GM19035 (cell line): Measurements from ENCODE around the gene USH1G.
"Not testable (repeated sequence)": the region's sequence is repeated elsewhere in the genome, so short reads cannot be mapped to it uniquely, and the experiment has no call there.

ENCODE experiments used
- ATAC-seq: cut with Tn5 transposase; IDR thresholded peaks from one replicate; pipeline ENCODE4 v1.9.1; 2021; ENCODE audit not compliant: unreplicated experiment

The USH1G gene

DNA sequence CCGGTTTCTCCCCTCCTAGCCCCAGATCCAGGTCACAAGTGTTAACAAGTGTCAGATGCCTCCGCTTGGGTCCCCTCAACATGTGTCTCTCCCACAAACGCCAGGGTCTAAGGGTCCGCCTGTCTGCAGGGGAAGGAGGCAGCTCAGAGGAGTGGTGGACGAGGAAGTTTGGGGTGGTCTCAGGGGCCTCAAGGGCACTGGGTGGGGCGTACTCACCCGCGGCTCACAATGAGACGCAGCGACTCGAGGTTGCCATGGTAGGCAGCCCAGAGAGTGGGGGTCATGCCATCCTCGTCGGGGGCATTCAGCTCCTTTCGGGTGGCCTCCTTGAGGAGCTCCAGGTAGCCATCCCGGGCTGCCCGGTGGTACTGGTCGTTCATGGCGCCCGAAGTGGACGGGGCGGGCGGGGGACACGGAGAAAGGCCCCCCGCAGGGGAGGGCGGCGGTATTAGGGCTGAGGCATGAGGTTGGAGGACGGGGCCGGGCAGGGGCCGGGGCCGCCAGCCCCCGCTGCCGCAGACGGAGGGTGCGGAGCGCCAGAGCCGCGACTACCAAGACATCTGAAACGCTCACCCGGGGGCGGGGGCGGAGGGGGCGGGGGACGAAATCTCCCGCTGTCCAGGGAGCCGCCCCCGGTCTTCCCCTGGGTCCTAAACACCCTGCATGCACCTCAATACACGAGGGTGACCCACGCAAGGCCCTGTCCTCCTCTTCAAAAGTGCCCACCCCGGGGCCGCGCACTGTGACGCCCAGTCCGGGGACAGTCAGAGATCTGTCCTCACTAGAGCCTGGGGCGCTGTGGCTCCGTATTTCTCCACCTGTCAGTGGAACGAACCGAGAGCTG lies at the start of gene USH1G:
Gene USH1G (minus strand): TSS at position 562 of the 844 bp plus-strand sequence. CDS start 182 bp downstream, at position 380.
- ATAC-seq = no peak

DNA sequence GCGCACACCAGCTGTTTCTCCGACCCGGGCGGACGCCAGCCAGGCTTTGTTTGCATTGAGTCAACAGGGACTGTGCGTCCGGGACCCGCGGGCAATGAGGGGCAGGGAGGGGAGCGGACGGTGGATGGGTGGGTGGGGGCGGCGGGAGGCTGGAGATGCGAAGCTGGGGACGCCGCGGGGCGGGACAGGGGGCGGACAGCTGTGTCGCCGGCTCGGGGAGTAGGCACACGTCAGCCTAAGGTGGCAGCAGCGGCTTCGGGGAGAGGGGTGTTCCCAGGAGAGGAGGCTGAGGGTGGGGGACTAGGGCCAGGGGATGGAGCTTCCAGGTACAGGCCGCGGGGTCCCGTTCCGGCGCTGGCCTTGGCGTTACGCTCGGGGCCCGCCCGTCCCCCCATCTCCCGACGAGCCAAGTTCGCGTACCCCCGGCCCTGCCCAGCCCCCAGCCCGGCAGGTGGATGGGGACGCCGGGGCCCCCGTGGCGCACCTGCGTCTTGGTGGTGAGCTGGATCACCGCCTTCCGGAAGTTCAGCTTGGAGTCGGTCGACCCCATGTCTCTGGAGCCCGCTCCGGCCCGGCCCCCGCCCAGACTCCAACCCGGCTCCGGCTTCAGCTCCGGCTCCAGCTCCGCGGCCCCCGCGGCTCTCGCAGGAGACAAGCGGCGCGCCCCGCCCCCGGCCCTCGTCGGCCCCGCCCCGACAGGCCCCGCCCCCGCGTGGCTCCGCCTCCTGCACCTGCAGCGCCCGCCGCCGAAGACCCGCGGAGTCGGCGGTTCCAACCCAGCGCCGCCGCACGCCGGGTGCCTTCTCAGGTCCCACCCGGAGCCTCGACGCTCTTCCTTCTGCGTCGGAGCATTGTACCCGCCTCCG lies 49.3 kb upstream of the USH1G start, which contains the start of gene HID1:
Gene HID1 (minus strand): TSS at position 653 of the 866 bp plus-strand sequence. CDS start 103 bp downstream, at position 550.
- no peak for ATAC-seq

DNA sequence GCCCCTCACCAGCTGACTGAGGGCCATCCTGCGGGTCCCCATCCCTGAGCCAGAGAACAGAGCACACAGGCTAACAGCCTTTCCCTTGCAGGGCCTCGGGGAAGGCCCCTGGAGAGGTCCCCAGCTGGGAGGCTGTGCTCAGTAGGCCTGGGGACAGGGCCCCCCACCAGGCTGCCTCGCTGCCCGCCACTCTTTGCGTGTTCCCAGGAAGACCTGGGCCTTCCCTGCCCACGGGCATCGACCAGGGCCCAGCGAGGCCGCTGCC lies 48.7 kb upstream of the USH1G start:
- no peak for ATAC-seq

DNA sequence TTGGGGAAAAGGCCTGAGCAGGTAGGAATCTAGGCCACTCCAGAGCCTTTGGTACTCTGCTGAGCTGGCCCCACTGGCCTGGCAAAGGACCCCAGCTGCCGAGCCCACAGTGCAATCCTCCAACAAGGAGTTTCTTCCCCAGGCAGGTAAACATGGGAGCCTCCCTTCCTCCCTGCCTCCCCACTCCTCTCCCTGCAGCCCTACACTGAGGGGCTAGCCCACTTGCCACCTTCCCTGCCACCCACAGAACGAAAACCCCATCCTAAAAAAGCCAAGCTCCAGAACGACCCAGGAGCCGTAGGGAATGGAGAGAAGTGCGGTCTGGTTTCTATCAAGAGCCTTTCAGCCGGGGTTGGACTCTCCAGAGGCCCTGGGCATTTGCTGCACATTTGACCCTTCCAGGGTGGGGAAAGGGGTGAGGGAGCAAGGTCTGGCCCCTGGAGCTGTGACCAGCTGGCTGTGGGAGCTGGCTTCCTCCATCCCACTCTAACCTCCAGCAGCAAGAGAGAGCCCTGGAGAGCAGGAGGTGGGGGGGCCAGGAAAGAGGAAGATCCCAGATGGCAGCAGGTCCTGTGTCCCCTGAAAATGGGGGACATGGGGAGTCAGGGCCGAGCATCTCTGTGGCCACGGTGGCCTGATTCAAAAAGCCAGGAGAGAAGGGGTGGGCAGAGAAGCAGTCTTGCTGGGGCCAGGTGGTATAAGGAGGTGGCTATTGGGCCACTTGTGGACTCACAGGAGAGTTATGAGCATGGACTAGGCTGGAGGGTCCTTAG lies 48.2 kb upstream of the USH1G start:
- no peak for ATAC-seq

DNA sequence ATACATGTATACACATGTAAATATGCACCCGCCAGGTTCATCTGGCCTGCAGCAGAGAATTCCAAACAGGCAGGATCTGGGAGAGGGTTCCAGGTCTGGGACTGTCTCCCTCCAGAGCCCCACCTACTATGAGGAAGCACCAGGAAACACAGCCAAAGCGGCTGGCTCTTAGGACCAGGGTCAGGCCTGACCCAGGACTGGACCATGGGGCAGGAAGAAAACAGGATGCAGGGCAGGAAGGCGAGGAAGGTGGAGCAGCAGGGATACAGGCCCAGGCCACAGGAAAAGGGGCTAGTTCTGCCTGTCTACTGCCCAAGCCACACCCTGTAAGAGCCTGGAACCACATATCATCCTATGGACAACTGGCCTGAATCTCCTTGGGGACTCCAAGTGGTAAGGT lies 47.3 kb upstream of the USH1G start:
- ATAC-seq = no peak

DNA sequence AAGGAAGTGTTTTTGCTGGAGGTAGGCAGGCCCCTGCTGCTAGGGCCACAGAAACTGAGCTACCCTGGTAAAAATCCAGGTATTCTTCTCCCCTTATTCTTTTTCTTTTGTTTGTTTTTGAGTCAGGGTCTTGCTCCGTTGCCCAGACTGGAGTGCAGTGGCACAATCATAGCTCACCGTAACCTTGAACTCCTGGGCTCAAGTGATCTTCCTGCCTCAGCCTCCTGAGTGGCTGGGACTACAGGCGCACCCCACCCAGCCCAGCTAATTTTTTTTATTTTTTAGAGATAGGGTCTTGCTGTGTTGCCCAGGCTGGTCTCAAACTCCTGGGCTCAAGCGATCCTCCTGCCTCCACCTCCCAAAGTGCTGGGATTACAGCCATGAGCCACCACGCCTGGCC lies 46.4 kb upstream of the USH1G start:
- ATAC-seq = not testable (repeated sequence)

DNA sequence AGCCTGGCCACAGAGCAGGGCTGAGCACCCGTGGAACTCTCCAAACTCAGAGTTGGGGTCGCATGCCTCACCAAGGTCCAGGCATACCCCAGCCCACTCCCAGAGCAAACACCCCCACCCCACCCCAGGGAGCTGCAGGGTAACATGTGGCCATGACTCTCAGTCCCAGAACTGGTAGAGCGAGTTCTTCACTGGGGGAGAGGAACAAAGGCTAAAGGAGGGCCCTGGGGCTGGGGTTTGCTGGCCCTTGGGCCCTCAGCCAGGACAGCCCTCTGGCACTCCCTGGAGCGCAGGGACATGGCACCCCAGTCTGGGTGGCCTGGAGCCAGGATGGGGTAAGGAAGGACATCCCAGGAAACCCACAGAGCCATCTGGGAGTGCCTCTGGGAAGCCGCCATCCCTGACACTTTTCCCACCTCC lies 45.3 kb upstream of the USH1G start:
- no peak for ATAC-seq

DNA sequence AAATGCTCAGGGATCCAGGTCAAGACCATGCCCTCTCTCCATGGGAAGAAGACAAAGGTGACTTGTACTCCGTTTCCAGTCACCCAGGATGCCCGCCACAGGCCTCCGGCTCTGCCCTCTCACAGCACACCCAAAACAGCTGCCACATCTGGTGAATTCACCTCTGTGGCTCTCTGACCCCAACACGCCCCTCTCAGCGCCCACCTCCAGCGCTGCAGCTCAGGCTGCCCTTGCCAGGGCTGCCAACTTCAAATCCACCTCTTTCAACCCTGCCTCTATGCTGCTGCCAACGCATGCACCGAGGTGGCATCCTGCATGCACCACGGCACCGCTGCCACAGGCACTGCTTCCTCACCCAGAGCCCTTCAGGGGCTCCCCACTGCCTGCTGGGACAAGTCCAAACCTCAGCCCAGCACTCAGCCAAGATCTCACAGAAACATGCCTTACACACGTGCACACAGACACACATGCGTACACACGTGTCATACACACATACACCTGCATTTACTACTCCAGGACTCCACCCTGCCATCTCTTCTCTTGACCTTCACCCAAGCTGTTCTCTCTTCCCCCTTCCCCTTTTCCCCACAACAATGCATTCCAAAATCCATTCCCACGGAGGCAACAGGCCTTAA lies 42.0 kb upstream of the USH1G start:
- ATAC-seq = no peak

DNA sequence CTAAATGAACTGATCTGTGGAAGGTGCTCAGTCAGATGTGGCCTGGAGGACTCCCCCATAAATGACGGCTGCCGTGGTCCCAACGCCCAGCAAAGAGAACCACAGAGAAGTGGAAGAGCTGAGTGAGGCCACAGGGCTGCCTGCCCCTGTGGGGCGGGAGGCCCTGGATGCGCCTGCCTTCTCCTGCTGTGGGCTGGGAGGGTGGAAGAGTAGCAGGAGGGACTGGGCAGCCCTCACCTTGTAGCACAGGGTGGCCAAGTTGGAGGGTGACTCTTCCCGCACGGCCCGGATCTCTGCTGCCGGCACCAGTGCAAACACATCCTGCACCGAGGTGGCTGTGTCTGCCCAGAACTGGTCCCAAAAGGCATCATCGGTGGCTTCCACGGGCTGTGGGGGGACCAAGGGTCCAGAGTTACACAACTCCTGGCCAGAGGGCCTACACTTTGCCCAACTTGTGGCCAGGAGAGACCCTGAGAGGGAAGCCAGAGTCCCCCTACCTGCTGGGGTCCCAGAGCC lies 41.2 kb upstream of the USH1G start:
- no peak for ATAC-seq

DNA sequence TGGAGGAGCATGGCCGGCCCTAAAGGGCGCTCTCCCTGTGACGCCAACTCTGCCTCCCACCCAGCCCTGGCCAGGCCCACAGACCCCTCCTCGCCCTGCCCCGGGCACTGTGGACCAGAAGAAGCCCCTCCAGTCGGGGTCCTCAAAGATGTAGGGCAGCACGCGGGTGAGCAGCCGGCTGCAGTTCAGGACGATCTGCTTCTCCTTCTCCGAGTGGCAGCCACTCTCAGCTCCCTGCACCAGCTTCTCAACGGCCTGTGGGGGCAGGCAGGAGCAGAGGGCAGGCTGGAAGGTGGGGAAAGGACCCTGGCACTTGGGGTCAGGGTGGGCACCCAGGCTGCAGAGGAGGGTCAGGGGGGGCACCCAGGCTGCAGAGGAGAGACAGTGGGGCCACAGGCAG lies 40.6 kb upstream of the USH1G start:
- ATAC-seq = no peak

DNA sequence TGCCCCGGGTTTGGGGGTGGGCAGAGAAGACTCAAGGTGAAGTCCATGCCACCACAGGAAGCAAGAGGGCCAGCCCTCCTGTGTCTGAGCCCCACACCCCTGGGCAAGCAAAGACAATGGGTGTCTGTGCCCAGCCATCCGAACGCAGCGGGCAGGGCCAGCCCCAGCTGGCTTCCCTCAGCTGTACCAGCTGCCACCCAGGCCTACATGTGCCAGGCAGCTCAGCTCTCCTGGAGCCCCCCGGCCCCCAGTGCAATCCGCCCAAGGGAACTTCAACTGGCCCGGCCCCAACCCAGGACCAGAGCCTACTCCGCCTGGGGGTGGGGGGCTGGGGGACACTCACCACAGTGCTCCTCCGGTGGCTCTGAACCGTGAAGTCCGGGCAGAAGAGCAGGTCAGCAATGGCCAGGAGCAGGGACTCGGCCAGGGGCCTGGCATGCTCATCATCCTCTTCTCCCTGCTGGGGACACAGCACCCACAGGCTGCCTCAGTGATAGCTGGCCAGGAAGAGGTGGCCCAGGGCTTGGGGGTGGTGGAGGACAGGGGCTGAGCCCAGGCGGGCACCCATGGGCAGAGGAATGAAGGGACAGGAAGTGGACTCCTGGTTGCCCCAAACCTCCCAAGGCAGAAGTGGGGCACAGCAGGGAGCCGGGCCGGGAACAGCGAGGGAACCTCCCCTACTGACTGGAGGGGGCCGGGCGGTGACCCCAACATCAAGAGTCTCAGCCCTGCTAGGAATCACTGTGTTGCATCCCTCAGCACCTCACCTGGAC lies 39.8 kb upstream of the USH1G start:
- no peak for ATAC-seq

DNA sequence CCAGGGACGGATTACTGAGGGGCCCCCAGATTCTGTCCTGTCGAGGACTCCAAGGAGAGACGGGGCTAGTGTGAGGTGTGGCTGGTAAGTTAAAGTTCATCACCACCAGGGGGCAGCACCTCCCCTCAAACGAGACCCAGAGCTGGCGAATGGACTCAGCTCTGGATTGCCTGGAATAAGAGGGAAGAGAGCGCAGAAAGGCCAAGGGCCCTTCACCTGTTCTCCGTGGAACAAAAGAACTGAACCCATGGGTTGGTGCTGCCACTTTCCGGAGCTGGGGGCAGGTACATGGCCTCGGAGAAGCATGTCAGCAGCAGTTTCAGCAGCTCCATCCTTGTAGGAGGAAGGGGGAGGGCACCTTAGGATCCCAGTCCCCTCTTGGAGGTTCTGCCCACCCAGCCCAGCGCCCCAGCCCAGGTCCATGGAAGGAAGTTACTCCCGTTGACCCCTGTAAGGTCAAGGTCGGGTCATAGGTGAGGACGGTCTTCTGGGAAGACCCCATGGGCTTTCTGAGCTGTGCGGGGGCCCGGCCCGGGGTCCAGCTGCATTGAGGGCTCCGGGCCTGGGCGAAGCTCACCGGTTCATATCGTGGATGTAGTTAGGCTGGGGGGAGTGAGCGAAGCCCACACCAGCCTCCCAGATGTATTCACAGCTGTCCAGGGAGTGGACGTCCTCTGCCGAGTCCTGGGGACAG lies 38.7 kb upstream of the USH1G start:
- ATAC-seq = no peak

DNA sequence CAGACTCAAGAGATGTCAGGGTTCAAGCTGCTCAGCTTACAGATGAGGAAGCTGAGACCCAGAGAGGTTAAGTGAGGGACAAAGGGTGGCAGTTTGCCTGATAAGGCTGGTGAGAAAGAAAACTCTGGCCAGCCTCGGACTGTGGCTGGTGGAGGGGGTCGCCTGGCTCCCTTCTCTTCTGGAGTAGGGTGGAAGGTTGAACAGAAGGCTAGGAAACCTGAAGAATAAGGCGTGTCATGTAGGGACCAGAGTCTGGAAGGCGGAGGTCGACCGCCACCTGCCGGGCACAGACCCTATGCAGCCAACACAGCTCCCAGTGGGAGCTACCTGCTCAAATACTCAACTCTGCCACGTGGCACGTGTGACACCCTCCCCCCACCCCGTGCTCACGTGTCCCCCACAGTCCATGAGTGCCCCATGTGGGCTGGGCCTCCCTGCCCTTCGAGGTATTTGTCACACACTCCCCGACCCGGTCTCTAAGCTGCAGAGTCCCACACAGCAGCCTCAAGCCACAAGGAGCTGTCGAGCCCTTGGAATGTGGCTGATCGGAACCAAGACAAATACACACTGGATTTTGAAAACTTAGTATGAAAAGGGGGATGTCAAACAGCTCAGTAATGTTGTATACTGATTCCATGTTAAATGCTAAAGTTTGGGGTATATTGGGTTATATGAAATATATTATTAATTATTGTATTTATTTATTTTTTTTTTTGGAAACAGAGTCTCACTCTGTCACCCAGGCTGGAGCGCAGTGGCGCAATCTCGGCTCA lies 37.7 kb upstream of the USH1G start:
- no peak for ATAC-seq

DNA sequence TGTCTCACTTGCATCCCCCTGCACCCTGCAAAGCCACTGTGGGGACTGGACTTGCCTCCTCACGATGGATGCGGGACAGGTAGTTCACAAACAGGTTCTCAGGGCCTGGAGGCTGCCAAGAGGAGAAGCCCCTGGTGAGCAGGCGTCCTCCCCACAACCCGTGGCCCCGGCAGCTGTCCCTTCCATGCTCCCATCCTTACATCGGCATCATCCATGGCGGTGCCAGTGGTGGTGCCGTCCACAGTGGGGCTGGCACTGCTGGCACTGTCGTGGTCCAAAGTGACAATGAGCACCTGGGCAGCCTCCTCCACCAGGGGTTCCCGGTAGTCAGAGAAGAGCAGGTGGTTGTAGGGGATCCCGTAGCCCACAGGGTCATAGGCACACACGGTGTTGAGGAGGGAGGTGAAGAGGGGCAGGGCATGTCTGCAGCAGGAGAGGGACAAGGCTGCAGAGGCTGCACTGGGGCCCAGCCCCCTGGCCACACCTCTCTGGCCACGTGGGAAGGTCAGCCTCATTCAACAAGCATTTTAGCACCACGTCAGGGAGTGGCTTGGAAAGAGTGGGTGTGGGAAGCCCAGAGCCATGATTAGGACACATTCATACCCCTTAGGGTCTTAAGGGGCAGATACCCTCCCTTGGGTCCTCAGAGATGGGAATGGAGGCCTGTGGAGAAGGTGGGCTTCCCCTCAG lies 36.9 kb upstream of the USH1G start:
- ATAC-seq = no peak

DNA sequence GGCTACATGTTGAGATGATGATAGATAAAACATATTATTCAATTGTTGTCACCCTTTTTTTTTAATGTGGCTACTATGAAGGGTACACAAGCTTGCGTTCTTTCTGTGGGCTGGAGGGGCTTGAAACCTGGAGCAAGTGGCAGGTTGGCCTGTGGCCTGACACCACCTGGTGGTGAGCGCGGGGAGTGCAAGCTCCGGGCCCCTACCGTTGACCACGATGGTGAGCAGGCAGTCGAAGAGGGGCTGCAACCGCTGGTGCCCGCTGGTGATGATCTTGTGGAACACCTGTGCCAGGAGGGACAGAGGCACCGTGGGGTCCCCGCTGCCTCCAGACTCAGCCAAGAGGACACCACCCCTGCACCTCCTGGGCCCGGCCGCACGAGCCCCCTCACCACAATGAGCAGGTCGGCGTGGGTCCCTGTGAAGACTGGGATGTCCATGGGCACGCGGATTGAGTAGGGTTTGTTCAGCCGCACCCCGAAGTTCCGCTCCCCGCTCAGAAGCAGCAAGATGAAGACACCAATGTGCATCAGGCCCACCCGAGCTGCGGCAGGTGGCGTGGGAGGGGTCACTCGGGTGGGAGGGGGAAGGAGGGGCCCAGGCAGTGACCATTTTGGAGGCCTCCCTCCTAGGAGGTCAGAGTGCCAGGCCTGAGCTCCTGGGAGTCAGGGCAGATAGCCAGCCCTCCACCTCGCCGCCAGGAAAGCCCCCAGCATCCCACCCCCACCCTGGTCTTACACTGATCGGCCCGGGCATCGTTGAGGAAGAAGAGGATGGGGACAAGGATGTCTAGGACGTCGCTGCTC lies 35.1 kb upstream of the USH1G start:
- no peak for ATAC-seq

DNA sequence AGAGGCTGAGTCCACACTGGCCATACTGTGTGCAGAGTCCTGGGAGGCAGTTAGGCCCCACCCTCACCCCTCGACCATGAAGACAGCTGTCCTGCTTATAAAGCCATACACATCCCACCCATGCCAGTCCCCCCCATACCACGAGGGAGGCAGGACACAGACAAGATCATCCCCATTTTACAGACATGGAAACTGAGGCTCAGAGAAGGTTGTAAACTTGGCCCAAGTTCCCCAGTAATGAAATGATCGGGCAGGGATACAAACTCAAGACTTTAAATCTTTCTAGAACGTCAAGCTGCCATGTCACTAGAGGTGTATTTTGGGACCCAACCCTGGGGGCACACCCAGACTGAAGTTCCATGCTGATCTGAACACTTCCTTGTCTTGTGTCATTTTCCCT lies 33.0 kb upstream of the USH1G start:
- ATAC-seq = no peak
